Right ventricle myocardium inferior (tissue), 1 donor: ENCODE data around the gene OTOGL. TPM values are rescaled to one million over a fixed set of nuclear protein-coding genes. Genes with fewer than 3 reads are reported as not detected.

ENCODE experiments used
- ATAC-seq: fragments of 200-7000 bp; cut with Tn5 transposase; one replicate; pipeline ENCODE4 v1.9.1; 2020; ENCODE audit warnings: mild to moderate bottlenecking, moderate library complexity
- DNase-seq: peaks from one replicate; pipeline ENCODE4 v3.0.0; 2021; ENCODE audit errors: missing footprints
- intact Hi-C: fragments of 100-400 bp; cut with DNase I; formaldehyde crosslinking; loops from one replicate; pipeline ENCODE4 v1.11.0; 2022
- total RNA-seq: library from RNA; stranded (reverse); fragmentation: NEBNext Ultra II Directional; extraction: Animal tissue kit (Norgen Biotek cat#: 25700); gene quantifications from one replicate; pipeline ENCODE4 v1.2.1, GENCODE V29; 2021
- donor health status: DM: no; HTN: yes; CAD: no; lungs with severe emphysema.

The OTOGL gene
- total RNA-seq, 1 donor from 2014 or later, result 0.38 TPM

GRCh38 chr12:80382254-80382653 is 282.9 kb downstream of the OTOGL start:
- DNase-seq (peak; percentile 53), ATAC-seq (no peak)
- intact Hi-C loops, result no loop called here

- intact Hi-C loops, result no loop called here
- ATAC-seq (no peak), DNase-seq (peak; percentile 72)
Measured at GRCh38 chr12:80400571-80400991, 301.2 kb downstream of the OTOGL start.

- ATAC-seq (no peak), DNase-seq (no peak)
- intact Hi-C loops, result no loop called here
Measured at GRCh38 chr12:80401191-80401590, 301.9 kb downstream of the OTOGL start.

- intact Hi-C loops, result no loop called here
- ATAC-seq (no peak), DNase-seq (no peak)
Measured at GRCh38 chr12:80404629-80405028, 305.3 kb downstream of the OTOGL start.

GRCh38 chr12:80406253-80406652 is 306.9 kb downstream of the OTOGL start:
- ATAC-seq, result no peak
- DNase-seq, result no peak
- intact Hi-C loops, result no loop called here

GRCh38 chr12:80411787-80412186 is 312.4 kb downstream of the OTOGL start:
- intact Hi-C loops, result loop anchor here (5.0 kb wide), 1 partner anchor 351 kb away; no protein-coding TSS in a partner anchor
- no peak for ATAC-seq
- no peak for DNase-seq

- ATAC-seq (no peak), DNase-seq (no peak)
- intact Hi-C loops, result loop anchor here (5.0 kb wide), 1 partner anchor 350 kb away; no protein-coding TSS in a partner anchor
Measured at GRCh38 chr12:80412343-80412953, 313.1 kb downstream of the OTOGL start.

GRCh38 chr12:80413462-80413861 is 314.1 kb downstream of the OTOGL start:
- ATAC-seq (no peak), DNase-seq (no peak)
- intact Hi-C loops, result loop anchor here (5.0 kb wide), 1 partner anchor 349 kb away; no protein-coding TSS in a partner anchor

GRCh38 chr12:80415466-80415865 is 316.1 kb downstream of the OTOGL start:
- intact Hi-C loops, result no loop called here
- ATAC-seq, result no peak
- no peak for DNase-seq

- no peak for ATAC-seq
- intact Hi-C loops, result no loop called here
Measured at GRCh38 chr12:80419644-80420043, 320.3 kb downstream of the OTOGL start.

GRCh38 chr12:80420075-80420474 is 320.7 kb downstream of the OTOGL start:
- intact Hi-C loops, result no loop called here
- DNase-seq, result no peak
- no peak for ATAC-seq

More at GRCh38 chr12:80419644-80420043, 320.3 kb downstream of the OTOGL start:
- no peak for DNase-seq

- no peak for DNase-seq
- ATAC-seq, result no peak
- intact Hi-C loops, result no loop called here
Measured at GRCh38 chr12:80422550-80422949, 323.2 kb downstream of the OTOGL start.

Other genes with a start within 250 kb of the OTOGL start
- 43.9 TPM for gene PPP1R12A, start 164.4 kb upstream of the OTOGL start, total RNA-seq